Measurements from ENCODE around the gene CELSR3.

Gene CELSR3

GRCh38 chr3:48661501-48662144, 1.1 kb downstream of the CELSR3 start:
- DNase-seq (ENCODE audit: low read depth): peak; percentile 55

DNA sequence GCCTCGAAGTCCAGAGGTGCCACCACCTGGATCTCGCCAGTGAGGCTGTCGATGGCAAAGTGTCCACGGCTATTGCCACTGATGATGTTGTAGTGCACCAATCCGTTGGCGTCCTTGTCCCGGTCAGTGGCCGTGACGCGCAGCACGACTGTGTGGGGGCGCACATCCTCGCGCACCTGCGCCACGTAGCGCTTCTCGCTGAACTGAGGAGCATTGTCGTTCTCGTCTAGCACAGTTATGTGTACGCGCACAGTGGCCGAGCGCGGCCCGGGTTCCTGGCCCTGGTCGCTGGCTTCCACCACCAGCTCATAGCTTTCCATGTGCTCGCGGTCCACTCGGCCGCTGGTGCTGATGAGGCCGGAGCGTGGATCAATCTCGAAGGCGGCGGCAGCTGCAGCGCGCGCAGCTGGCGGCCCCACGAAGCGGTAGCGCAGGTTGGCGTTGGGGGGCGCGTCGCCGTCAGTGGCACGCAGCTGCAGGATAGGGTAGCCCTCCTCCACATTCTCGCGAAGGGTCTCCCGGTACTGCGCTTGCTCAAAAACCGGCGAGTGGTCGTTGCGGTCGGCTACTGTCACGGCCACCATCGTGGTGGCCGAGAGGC, 1.8 kb downstream of the CELSR3 start:
- DNase-seq (ENCODE audit: low read depth): no peak

DNA sequence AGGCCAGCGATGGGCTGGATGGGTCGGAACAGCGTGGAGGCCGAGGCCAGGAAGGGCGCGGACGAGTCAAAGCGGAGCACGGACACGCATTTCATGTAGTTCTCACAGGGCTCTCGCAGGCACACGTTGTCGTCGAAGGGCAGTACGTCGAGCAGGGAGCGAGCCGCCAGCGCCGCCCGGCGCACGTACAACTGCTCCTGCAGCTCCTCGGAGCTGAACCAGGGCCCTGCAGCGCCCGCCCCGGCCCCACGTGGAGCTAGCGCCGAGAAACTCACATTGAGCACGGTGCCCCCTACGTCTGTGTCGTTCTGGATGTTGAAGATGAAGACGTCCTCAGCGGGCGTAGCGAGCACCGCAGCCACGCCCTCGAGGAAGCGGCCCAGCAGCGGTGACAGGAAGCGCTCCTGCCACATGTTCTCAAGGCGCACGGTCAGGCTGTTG, 5.8 kb downstream of the CELSR3 start:
- DNase-seq (ENCODE audit: low read depth): no peak

DNA sequence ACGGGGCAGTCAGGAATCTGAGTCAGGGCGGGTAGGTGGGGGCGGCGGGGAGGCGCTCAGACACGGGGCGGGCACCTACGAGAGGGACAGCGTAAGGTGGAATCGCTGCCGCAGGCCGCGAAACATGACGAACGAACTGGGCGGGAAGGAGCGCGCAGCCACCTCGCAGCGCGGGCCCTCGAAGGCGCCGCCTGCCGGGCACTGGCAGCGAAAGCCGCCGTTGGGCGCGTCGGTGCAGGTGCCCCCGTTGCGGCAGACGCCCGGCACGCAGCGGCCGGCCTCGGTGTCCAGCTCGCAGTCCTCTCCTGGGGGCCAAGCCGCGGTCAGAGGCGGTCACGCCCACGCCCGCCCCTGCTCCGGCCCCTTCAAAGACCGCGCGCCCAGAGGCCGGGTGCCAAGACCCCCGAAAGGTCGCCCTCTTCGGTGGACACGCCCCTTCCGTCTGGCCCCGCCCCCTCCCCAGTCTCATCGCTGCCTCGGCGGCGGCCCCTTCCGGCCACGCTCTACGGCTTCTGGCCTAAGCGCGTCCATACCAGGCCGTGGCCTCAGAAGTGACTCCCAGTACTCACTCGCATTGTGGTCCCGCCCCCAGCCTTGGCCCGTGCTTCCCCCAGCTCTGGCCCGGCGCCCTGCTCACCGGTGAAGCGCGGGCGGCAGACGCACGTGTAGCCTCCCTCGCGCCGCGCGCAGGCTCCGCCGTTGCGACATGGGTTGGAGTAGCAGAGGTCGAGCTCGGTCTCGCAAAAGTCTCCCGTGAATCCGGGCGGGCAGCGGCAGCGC, 6.4 kb downstream of the CELSR3 start:
- DNase-seq (ENCODE audit: low read depth): peak; percentile 77

DNA sequence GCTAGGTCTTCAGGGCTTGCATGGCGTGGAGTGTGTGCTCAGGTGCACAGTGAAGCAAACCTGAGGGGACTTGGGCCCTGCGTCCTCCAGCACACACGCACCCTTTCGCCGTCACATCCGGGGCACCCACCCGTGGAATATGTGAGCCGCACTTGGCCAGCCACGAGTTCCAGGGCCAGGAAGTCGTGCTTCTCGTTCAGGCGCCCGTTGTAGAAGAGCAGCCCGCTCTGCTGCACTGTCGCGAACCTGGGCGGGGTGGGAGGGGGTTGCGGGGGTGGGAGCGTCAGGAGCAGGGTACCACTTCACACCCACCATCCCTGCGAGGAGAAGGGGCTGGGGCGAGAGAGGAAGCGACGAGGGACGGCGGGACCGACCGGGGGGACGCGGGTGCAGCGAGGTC, 7.1 kb downstream of the CELSR3 start:
- DNase-seq (ENCODE audit: low read depth): no peak

GRCh38 chr3:48655063-48655462, 7.6 kb downstream of the CELSR3 start:
- no peak for DNase-seq (ENCODE audit: low read depth)

DNA sequence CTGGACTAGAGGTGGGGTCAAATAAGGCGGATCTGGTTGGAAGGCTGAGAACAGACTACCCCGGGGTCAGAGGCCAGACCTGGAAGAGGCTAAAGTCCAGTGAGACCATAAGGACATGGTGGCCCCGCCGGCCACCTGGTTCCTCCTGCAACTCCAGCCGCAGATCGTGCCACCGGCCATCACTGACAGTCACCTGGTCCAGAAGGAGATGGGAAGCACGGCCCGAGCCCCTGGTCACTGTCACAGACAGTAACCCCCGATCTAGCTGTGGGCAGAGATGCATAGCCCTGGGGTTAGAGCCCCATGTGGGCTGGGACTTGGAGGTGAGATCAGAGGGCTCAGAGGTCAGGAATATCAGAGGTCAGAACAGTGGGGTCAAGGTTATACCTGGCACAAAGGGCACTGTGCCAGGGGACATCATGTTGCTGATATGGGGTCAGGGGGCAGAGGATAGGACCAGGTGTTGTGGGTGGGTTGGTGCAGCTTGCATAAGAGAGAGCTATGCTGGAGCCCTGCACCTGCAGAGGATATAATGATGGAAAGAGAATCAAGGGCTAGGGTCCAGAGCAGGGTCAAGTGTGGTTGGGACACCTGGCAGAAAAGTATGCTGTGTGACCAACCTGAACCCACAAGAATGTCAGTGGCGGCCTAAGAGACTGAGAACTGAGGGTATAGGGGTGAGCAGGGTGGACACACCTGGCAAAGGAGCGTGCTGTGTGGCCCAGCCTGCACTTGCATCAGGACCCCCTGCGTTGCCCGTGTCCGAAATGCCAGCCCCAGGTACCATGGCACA, 9.6 kb downstream of the CELSR3 start:
- no peak for DNase-seq (ENCODE audit: low read depth)

DNA sequence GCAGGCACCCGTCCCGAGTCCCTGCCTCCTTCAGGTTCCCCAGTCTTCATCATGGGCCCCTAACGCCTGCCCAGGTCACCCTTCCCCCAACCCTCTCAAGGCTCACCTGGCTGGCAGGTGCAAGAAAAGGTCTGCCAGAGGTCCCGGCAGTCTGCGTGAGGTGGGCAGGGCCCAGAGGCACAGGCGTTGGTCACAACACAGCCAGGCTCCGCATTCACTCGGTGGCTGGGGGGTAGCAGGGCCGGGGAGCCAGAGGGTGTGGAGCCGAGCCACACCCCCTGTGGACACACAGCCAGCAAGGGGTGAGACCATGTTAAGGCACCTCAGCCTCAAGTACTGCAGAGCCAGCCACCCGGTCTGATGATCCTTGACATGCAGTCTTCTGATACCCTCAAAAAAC, 10.9 kb downstream of the CELSR3 start:
- no peak for DNase-seq (ENCODE audit: low read depth)

GRCh38 chr3:48650723-48651122, 12.0 kb downstream of the CELSR3 start:
- DNase-seq (ENCODE audit: low read depth): no peak

GRCh38 chr3:48648188-48648850, 14.4 kb downstream of the CELSR3 start:
- no peak for DNase-seq (ENCODE audit: low read depth)

DNA sequence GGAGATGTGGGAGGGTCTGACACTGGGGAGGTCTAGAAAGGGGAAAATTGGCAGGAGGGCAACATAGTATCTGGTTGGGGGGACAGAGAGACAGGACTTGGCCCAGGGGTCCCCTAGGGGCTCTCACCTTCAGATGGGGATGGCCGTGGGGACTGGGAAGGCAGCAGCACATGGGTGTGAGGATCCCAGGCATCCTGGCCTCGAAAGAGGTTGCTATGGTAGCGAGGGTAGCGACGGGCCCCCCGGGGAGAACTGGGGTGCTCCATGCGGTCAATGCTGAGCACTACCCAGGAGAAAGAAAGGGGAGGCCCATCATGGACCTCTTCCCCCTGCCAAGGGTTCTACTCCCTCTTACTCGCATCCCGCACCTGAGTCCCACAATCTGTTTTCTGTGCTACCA, 15.0 kb downstream of the CELSR3 start:
- DNase-seq (ENCODE audit: low read depth): no peak

- no peak for DNase-seq (ENCODE audit: low read depth)
These were observed 17.6 kb downstream of the CELSR3 start for GRCh38 chr3:48644898-48645760.

GRCh38 chr3:48642605-48643004, 20.1 kb downstream of the CELSR3 start:
- DNase-seq (ENCODE audit: low read depth): no peak

GRCh38 chr3:48641396-48641795, 21.3 kb downstream of the CELSR3 start:
- DNase-seq (ENCODE audit: low read depth): no peak

DNA sequence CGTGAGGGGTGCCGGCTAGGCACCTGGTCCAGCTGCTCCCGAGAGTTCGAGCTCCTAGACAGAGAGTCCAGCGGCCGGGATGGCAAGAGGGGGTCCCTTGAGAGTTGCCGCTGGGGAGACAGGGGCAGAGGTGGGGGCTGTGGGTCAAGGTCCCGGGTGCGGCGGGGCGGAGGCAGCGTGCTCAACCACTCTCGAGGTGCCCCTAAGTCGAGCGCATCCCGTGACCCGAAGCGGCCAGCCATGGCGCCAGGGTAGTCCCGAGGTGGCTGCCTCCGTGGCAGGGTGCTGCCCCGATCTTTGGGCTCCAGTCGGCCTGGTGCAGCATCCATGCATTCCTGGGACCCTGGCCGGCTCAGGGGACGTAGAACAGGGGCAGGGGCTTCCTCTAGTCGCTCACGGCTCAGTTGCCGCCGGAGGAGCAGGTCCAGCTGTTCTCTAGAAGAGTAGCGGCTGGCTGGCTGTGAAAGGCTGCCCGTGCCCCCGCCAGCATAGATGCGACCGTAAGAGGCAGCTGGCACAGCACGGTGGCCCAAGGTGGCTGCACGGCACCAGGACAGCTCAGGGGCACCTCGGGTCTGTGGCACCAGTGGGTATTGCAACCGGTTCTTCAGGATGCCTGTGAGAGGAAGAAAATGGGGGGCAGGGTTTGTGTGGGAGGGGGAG, 22.6 kb downstream of the CELSR3 start:
- DNase-seq (ENCODE audit: low read depth): no peak

- no peak for DNase-seq (ENCODE audit: low read depth)
These were observed 25.4 kb downstream of the CELSR3 start for GRCh38 chr3:48637305-48637704.

- no peak for DNase-seq (ENCODE audit: low read depth)
These were observed 26.5 kb downstream of the CELSR3 start for GRCh38 chr3:48636149-48636655.

DNA sequence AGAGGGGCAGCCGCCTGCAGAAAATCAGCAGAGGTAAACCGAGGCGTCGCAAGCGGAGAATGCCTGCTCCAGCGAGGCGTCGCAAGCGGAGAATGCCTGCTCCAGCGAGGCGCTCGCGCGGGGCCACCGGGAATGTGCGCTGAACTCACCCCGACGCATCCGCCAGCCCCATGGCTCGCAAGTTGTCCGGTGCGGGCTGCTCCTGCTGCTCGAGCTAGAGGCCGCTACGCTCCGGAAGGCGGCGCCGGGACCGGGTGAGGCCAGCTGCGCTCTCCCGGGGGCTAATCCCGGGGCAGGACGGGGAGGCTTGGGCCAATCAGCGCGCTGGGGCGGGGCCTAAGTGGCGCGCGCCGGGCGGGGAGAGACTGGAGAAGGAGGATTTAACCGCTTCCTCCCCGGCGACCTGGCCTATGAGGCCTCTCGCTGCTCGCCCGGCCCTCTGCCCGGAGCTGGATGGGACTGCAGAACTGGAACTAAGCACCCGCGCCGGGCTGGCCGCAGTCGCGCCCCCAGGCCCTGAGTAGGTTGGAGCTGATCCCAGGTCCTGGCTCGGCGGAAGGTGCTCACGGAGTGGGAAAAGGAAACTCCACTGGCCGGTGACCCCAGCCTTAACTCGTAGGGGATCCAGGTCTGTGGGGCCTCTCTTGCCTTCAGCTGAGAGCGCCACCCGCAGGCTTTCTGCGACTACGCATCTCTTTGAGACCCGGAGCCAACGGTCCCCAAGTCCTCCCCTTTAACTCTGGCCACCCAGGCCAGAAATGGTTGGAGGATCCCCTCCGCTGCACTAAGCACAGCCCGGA, 27.3 kb downstream of the CELSR3 start, which contains the start of gene SLC26A6:
TSS of gene SLC26A6 (minus strand) at position 240 of the 800 bp plus-strand sequence. CDS start at position 172, 68 bp downstream.
- peak; percentile 89 for DNase-seq (ENCODE audit: low read depth)

DNA sequence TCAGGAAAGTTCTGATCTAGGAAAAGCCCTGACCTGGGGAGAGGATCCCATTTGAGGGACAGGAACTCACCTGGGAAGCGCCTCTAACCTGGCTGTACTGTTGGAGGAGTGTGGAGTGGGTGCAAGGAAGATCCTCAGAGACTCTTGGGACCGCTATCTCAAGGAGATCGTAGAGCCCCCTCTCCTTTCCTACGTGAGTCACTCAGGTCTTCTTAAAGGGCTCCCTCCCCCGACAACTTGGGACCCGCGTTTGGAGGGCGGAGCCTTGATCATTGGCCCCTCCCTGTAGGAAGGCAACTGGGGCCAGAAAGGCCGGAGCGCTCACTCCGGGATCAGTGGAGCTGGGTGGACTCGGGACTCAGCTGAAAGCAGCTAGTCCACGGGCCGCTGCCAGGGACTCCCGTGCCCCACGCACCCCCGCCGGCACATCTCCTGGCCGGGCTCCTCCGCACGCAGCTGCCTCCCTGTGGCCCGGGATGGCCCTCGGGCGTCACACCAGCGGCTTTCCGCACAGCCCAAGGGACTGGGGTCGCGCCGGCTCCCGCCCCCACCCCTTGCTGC, 27.9 kb downstream of the CELSR3 start:
- DNase-seq (ENCODE audit: low read depth): peak; percentile 23

Data from T-helper 22 cell (primary cell).